Karpas-422 (cell line): Measurements from ENCODE around the gene RAD23A. TPM values are rescaled to one million over a fixed set of nuclear protein-coding genes. Genes with fewer than 3 reads are reported as not detected.
"Not testable (repeated sequence)": the region's sequence is repeated elsewhere in the genome, so short reads cannot be mapped to it uniquely, and the experiment has no call there.

Experiments
- DNase-seq: peaks from one replicate; pipeline ENCODE4 v3.0.0-alpha.2; 2015
- H2AFZ ChIP-seq: fragments of 200-600 bp; sonication (generic); 2 replicates; pipeline ENCODE4 v1.6.1; 2014; ENCODE audit warnings: antibody characterized with exemption, low read length, mixed read lengths
- H3K27ac ChIP-seq: fragments of 200-600 bp; sonication (generic); 2 replicates; pipeline ENCODE4 v1.5.1; 2014; ENCODE audit warnings: mild to moderate bottlenecking, low read length, moderate library complexity
- H3K27me3 ChIP-seq: fragments of 200-600 bp; sonication (generic); 2 replicates; pipeline ENCODE4 v1.6.1; 2014; ENCODE audit warnings: low read length, mixed read lengths
- H3K36me3 ChIP-seq: fragments of 200-600 bp; sonication (generic); 2 replicates; pipeline ENCODE4 v1.6.1; 2014; ENCODE audit warnings: low read length, mixed read lengths; ENCODE audit not compliant: insufficient read depth
- H3K4me1 ChIP-seq: fragments of 200-600 bp; sonication (generic); 2 replicates; pipeline ENCODE4 v1.6.1; 2014; ENCODE audit warnings: mild to moderate bottlenecking, low read length, mixed read lengths
- H3K4me2 ChIP-seq: fragments of 200-600 bp; sonication (generic); 2 replicates; pipeline ENCODE4 v1.6.1; 2014; ENCODE audit warnings: low read length, low read depth, mild to moderate bottlenecking; ENCODE audit not compliant: poor library complexity, severe bottlenecking
- H3K4me3 ChIP-seq: fragments of 200-600 bp; sonication (generic); 2 replicates; pipeline ENCODE4 v1.5.1; 2014; ENCODE audit warnings: mild to moderate bottlenecking, antibody characterized with exemption, low read length, mixed read lengths
- H3K79me2 ChIP-seq: fragments of 200-600 bp; sonication (generic); 2 replicates; pipeline ENCODE4 v1.6.1; 2014; ENCODE audit warnings: mild to moderate bottlenecking, low read length, mixed read lengths
- H3K9ac ChIP-seq: fragments of 200-600 bp; sonication (generic); 2 replicates; pipeline ENCODE4 v1.6.0; 2014; ENCODE audit warnings: low read length
- H3K9me2 ChIP-seq: fragments of 200-600 bp; sonication (generic), shearing (Covaris generic); replicated peaks from 2 replicates; pipeline ENCODE4 v1.6.0; 2014; ENCODE audit warnings: mild to moderate bottlenecking, low read length, moderate library complexity; ENCODE audit not compliant: insufficient read depth
- H3K9me3 ChIP-seq: fragments of 300-700, 200-600 bp; sonication (generic); 2 replicates; pipeline ENCODE4 v1.6.1; 2014; ENCODE audit warnings: low read length, mixed read lengths
- H4K20me1 ChIP-seq: fragments of 200-600 bp; sonication (generic); 2 replicates; pipeline ENCODE4 v1.6.1; 2014; ENCODE audit warnings: mild to moderate bottlenecking, antibody characterized with exemption, low read length, low read depth; ENCODE audit not compliant: insufficient read depth
- total RNA-seq: library from RNA; depleted of rRNA; stranded (reverse); fragments of >200 nt; shearing (Covaris generic); gene quantifications from 2 replicates; pipeline ENCODE4 v1.2.3, GENCODE V29; 2014; ENCODE audit warnings: low replicate concordance

The RAD23A gene
- total RNA-seq, 1 experiment from 2014 or later: 130 TPM

GRCh38 chr19:12955996-12956395, 10.3 kb downstream of the RAD23A start:
- peak overlapping the region; percentile 54; the same call in 1 of the 2 replicates for H3K27ac ChIP-seq
- no peaks in the 10 kb centered on the region for H3K9me3 ChIP-seq
- H4K20me1 ChIP-seq: no peaks in the 10 kb centered on the region
- peak overlapping the region; percentile 73 for H3K4me2 ChIP-seq
- 0 out of 2 replicates have a peak, but pooled peaks cover 3% of the 10 kb centered on the region for H3K36me3 ChIP-seq
- H3K4me3 ChIP-seq: peak overlapping the region; percentile 92
- peaks cover 39% of the 10 kb centered on the region for H3K4me1 ChIP-seq
- H3K79me2 ChIP-seq: peaks cover 36% of the 10 kb centered on the region
- H2AFZ ChIP-seq: no peak overlapping the region
- no peaks in the 10 kb centered on the region for H3K27me3 ChIP-seq
- peak; percentile 54 for DNase-seq
- peak overlapping the region; percentile 87 for H3K9ac ChIP-seq
- H3K9me2 ChIP-seq: no peaks in the 10 kb centered on the region

- Histone ChIP-seq H3K36me3 (0 out of 2 replicates have a peak, but pooled peaks cover 3% of the 10 kb centered on the region), H3K9ac (peak within 1 kb of the TSS; percentile 87), H3K79me2 (peaks cover 36% of the 10 kb centered on the region), H3K9me3 (no peaks in the 10 kb centered on the region), H3K4me2 (peak within 1 kb of the TSS; percentile 73), H4K20me1 (no peaks in the 10 kb centered on the region), H3K4me3 (peak within 1 kb of the TSS; percentile 92), H3K9me2 (no peaks in the 10 kb centered on the region), H3K4me1 (peaks cover 39% of the 10 kb centered on the region), H2AFZ (peak within 1 kb of the TSS; percentile 83), H3K27ac (peak within 1 kb of the TSS; percentile 54), H3K27me3 (no peaks in the 10 kb centered on the region)
- DNase-seq: peak; percentile 93
Measured at GRCh38 chr19:12956446-12957388, 11.1 kb downstream of the RAD23A start, which contains the start of gene GADD45GIP1. Gene GADD45GIP1 (minus strand): TSS chr19:12957223. CDS start chr19:12957212, 11 bp downstream.

- Histone ChIP-seq H3K9ac (peak overlapping the region; percentile 87), H3K4me1 (peaks cover 39% of the 10 kb centered on the region), H3K4me3 (peak overlapping the region; percentile 92), H3K27ac (peak overlapping the region; percentile 54), H3K79me2 (peaks cover 36% of the 10 kb centered on the region), H3K4me2 (peak overlapping the region; percentile 73), H2AFZ (peak overlapping the region; percentile 83)
- H3K36me3 ChIP-seq, H3K27me3 ChIP-seq, H3K9me3 ChIP-seq, H4K20me1 ChIP-seq, H3K9me2 ChIP-seq: not testable (repeated sequence)
- DNase-seq: peak; percentile 40
Measured at GRCh38 chr19:12957389-12957952, 11.8 kb downstream of the RAD23A start.

- no peaks in the 10 kb centered on the region for H4K20me1 ChIP-seq
- no peaks in the 10 kb centered on the region for H3K36me3 ChIP-seq
- no peaks in the 10 kb centered on the region for H3K9me2 ChIP-seq
- no peak overlapping the region for H3K4me2 ChIP-seq
- no peaks in the 10 kb centered on the region for H3K27me3 ChIP-seq
- peaks cover 31% of the 10 kb centered on the region for H3K79me2 ChIP-seq
- H3K9me3 ChIP-seq: no peaks in the 10 kb centered on the region
- H3K4me3 ChIP-seq: no peak overlapping the region
- DNase-seq: no peak
- H3K4me1 ChIP-seq: peaks cover 25% of the 10 kb centered on the region
- no peak overlapping the region for H2AFZ ChIP-seq
- no peak overlapping the region for H3K9ac ChIP-seq
- no peak overlapping the region for H3K27ac ChIP-seq
Measured at GRCh38 chr19:12959481-12959880, 13.8 kb downstream of the RAD23A start.

GRCh38 chr19:12965017-12965811, 19.6 kb downstream of the RAD23A start:
- peak; percentile 90 for DNase-seq
- peaks cover 7% of the 10 kb centered on the region for H3K4me1 ChIP-seq
- peak overlapping the region; percentile 95 for H2AFZ ChIP-seq
- peak overlapping the region; percentile 84 for H3K4me2 ChIP-seq
- no peak overlapping the region for H3K27ac ChIP-seq
- no peaks in the 10 kb centered on the region for H3K9me3 ChIP-seq
- H3K9me2 ChIP-seq: no peaks in the 10 kb centered on the region
- H3K27me3 ChIP-seq: no peaks in the 10 kb centered on the region
- H4K20me1 ChIP-seq: no peaks in the 10 kb centered on the region
- H3K36me3 ChIP-seq: no peaks in the 10 kb centered on the region
- peak overlapping the region; percentile 62 for H3K4me3 ChIP-seq
- H3K79me2 ChIP-seq: no peaks in the 10 kb centered on the region
- H3K9ac ChIP-seq: peak overlapping the region; percentile 70

- Histone ChIP-seq H3K79me2 (no peaks in the 10 kb centered on the region), H3K4me1 (peaks cover 7% of the 10 kb centered on the region), H3K27ac (no peak overlapping the region), H3K4me2 (peak overlapping the region; percentile 84), H3K9me2 (no peaks in the 10 kb centered on the region), H3K4me3 (peak overlapping the region; percentile 62; the same call in 1 of the 2 replicates), H4K20me1 (no peaks in the 10 kb centered on the region), H3K36me3 (no peaks in the 10 kb centered on the region), H3K9me3 (no peaks in the 10 kb centered on the region), H3K9ac (peak overlapping the region; percentile 70), H2AFZ (peak overlapping the region; percentile 95), H3K27me3 (no peaks in the 10 kb centered on the region)
- no peak for DNase-seq
Measured at GRCh38 chr19:12965812-12966135, 20.1 kb downstream of the RAD23A start.

GRCh38 chr19:12967907-12968306, 22.2 kb downstream of the RAD23A start:
- H3K4me3 ChIP-seq: no peak overlapping the region
- no peak for DNase-seq
- H4K20me1 ChIP-seq: no peaks in the 10 kb centered on the region
- no peaks in the 10 kb centered on the region for H3K27me3 ChIP-seq
- H3K9me3 ChIP-seq: no peaks in the 10 kb centered on the region
- no peaks in the 10 kb centered on the region for H3K36me3 ChIP-seq
- H3K9ac ChIP-seq: no peak overlapping the region
- H2AFZ ChIP-seq: no peak overlapping the region
- H3K4me1 ChIP-seq: peaks cover 7% of the 10 kb centered on the region
- H3K27ac ChIP-seq: no peak overlapping the region
- H3K79me2 ChIP-seq: no peaks in the 10 kb centered on the region
- H3K4me2 ChIP-seq: no peak overlapping the region
- no peaks in the 10 kb centered on the region for H3K9me2 ChIP-seq
